Small intestine (tissue), 7 donors: ENCODE results near the gene BEST1. TPM values are rescaled to one million over a fixed set of nuclear protein-coding genes. Genes with fewer than 3 reads are reported as not detected.
A peak's percentile ranks its signal among the peaks of the same experiment; 100 is the strongest.
"Not testable (repeated sequence)": the region's sequence is repeated elsewhere in the genome, so short reads cannot be mapped to it uniquely, and the experiment has no call there.

ENCODE experiments used
- DNase-seq, 2 donors: peaks; one replicate each; pipeline versions ENCODE4 v3.0.0 to v3.0.0-alpha.2; 2013
- FAIRE-seq: peaks from 2 replicates; lab custom pipeline; 2012; peaks lifted over from hg19 to GRCh38; lab: Jason Lieb, UNC
- H3K27ac ChIP-seq, 3 donors: one replicate each; pipeline ENCODE4 v1.5.1; 2013; ENCODE audit warnings: low read length in 2 of 3, mild to moderate bottlenecking in 2 of 3, control low read depth in 1 of 3, inconsistent platforms in 1 of 3, low read depth in 1 of 3, moderate library complexity in 1 of 3
- H3K27me3 ChIP-seq, 3 donors: one replicate each; pipeline ENCODE4 v1.6.1; 2013; ENCODE audit warnings: low read length in 3 of 3, inconsistent platforms in 1 of 3; ENCODE audit not compliant: control insufficient read depth in 3 of 3, insufficient read depth in 3 of 3
- H3K36me3 ChIP-seq, 3 donors: one replicate each; pipeline ENCODE4 v1.6.1; 2013; ENCODE audit warnings: low read length in 3 of 3, inconsistent platforms in 1 of 3, low read depth in 1 of 3, mild to moderate bottlenecking in 1 of 3, moderate library complexity in 1 of 3; ENCODE audit not compliant: control insufficient read depth in 3 of 3, insufficient read depth in 2 of 3
- H3K4me1 ChIP-seq, 3 donors: one replicate each; pipeline ENCODE4 v1.6.1; 2013; ENCODE audit warnings: low read length in 2 of 3, inconsistent platforms in 1 of 3, low read depth in 1 of 3, mild to moderate bottlenecking in 1 of 3, moderate library complexity in 1 of 3; ENCODE audit not compliant: control insufficient read depth in 3 of 3, insufficient read depth in 2 of 3
- H3K4me3 ChIP-seq, 3 donors: one replicate each; pipeline ENCODE4 v1.5.1; 2013; ENCODE audit warnings: low read length in 3 of 3, control low read depth in 1 of 3, inconsistent platforms in 1 of 3, low read depth in 1 of 3, mild to moderate bottlenecking in 1 of 3, moderate library complexity in 1 of 3
- H3K9me3 ChIP-seq, 2 donors: one replicate each; pipeline ENCODE4 v1.6.1; 2013; ENCODE audit warnings: low read depth in 1 of 2, low read length in 1 of 2; ENCODE audit not compliant: control insufficient read depth in 2 of 2, insufficient read depth in 1 of 2
- WGBS, 3 donors: extraction: QIAGEN DNeasy Blood & Tissue Kit; methylation state at CpG; one replicate each; pipeline ENCODE4 v1.1.7; 2013; 5-methylcytosine and 5-hydroxymethylcytosine counted together
- polyA plus RNA-seq, 4 donors: library from polyadenylated mRNA; stranded (reverse) in 3 of 4; unstranded in 1 of 4; fragments of 200-250 nt in 3 of 4; fragments of 120-200 nt in 1 of 4; gene quantifications; one replicate each; pipeline versions ENCODE4 v1.2.1 to v1.2.3, GENCODE V29; 2013
- donor health status: healthy with polysubstance abuse.
- donor health status: control.
- donor health status: control.
- donor health status: Bipolar disorder and iron deficiency.
- donor health status: healthy.

Gene BEST1
- polyA plus RNA-seq, 4 donors = 2.7 to 4.7 (median 3.9) TPM

- no peak for FAIRE-seq
These were observed 10.4 kb downstream of the BEST1 start for GRCh38 chr11:61960532-61960931.

GRCh38 chr11:61961570-61962212 is 11.5 kb downstream of the BEST1 start:
- DNase-seq (peak; percentile 81 to 98), FAIRE-seq (no peak)
- Histone ChIP-seq H3K9me3 (no peaks in the 10 kb centered on the region), H3K27me3 (no peaks in the 10 kb centered on the region), H3K4me1 (peaks cover 0 to 65% (median 3%) of the 10 kb centered on the region in 3 donors), H3K36me3 (peaks cover 0 to 71% (median 7%) of the 10 kb centered on the region in 3 donors), H3K27ac (peak overlapping the region; percentile 76 to 99 (median 77)), H3K4me3 (no peak overlapping the region)
- WGBS, 3 donors = 50 to 77% (median 69%) methylated on average over 8 of the region's 8 CpGs

More at GRCh38 chr11:61960532-61960931, 10.4 kb downstream of the BEST1 start:
- no peak for DNase-seq
- H3K27me3 ChIP-seq = no peaks in the 10 kb centered on the region
- H3K4me3 ChIP-seq = no peak overlapping the region
- peaks cover 0 to 69% (median 3%) of the 10 kb centered on the region in 3 donors for H3K4me1 ChIP-seq
- peaks cover 0 to 68% (median 4%) of the 10 kb centered on the region in 3 donors for H3K36me3 ChIP-seq
- 82 to 84% (median 84%) methylated on average over 3 of the region's 3 CpGs for WGBS, 3 donors
- H3K27ac ChIP-seq = peak overlapping the region; percentile 68 to 99 (median 77)
- no peaks in the 10 kb centered on the region for H3K9me3 ChIP-seq

- peak; percentile 30 to 57 for DNase-seq
- FAIRE-seq = no peak
- Histone ChIP-seq H3K27ac (peak overlapping the region; percentile 76 to 99 (median 77)), H3K4me1 (peaks cover 0 to 65% (median 3%) of the 10 kb centered on the region in 3 donors), H3K9me3 (no peaks in the 10 kb centered on the region), H3K4me3 (no peak overlapping the region), H3K27me3 (no peaks in the 10 kb centered on the region), H3K36me3 (peaks cover 0 to 66% (median 7%) of the 10 kb centered on the region in 3 donors)
- 75 to 86% (median 80%) methylated on average over 12 of the region's 12 CpGs for WGBS, 3 donors
These were observed 12.3 kb downstream of the BEST1 start for GRCh38 chr11:61962213-61963015.

- DNase-seq (no peak), FAIRE-seq (no peak)
- Histone ChIP-seq H3K9me3 (no peaks in the 10 kb centered on the region), H3K4me3 (no peak overlapping the region), H3K4me1 (peaks cover 0 to 65% (median 3%) of the 10 kb centered on the region in 3 donors), H3K27me3 (no peaks in the 10 kb centered on the region), H3K27ac (peak overlapping the region; percentile 76 to 99 (median 77)), H3K36me3 (peaks cover 0 to 62% (median 7%) of the 10 kb centered on the region in 3 donors)
- WGBS, 3 donors = 90 to 92% (median 92%) methylated on average over 3 of the region's 3 CpGs
These were observed 12.8 kb downstream of the BEST1 start for GRCh38 chr11:61963016-61963281.

- Histone ChIP-seq H3K27ac (peak overlapping the region; percentile 76 to 99 (median 77)), H3K27me3 (no peaks in the 10 kb centered on the region), H3K4me1 (peaks cover 0 to 66% (median 3%) of the 10 kb centered on the region in 3 donors), H3K9me3 (no peaks in the 10 kb centered on the region), H3K4me3 (no peak overlapping the region), H3K36me3 (peaks cover 0 to 57% (median 7%) of the 10 kb centered on the region in 3 donors)
- 20 to 31% (median 30%) methylated on average over 10 of the region's 10 CpGs for WGBS, 3 donors
- DNase-seq (peak in 1 of 2 donors; percentile 42), FAIRE-seq (no peak)
These were observed 13.3 kb downstream of the BEST1 start for GRCh38 chr11:61963282-61964057.

- peak overlapping the region; percentile 76 to 99 (median 96) for H3K27ac ChIP-seq
- no peak for DNase-seq
- peaks cover 3 to 66% (median 4%) of the 10 kb centered on the region in 3 donors for H3K4me1 ChIP-seq
- no peak overlapping the region for H3K4me3 ChIP-seq
- no peaks in the 10 kb centered on the region for H3K27me3 ChIP-seq
- WGBS, 3 donors = 29 to 58% (median 43%) methylated on average over 4 of the region's 4 CpGs
- no peak for FAIRE-seq
- H3K9me3 ChIP-seq = no peaks in the 10 kb centered on the region
- H3K36me3 ChIP-seq = peaks cover 0 to 55% (median 7%) of the 10 kb centered on the region in 3 donors
These were observed 14.0 kb downstream of the BEST1 start for GRCh38 chr11:61964058-61964665.

- FAIRE-seq, H3K9me3 ChIP-seq, H3K27me3 ChIP-seq: not testable (repeated sequence)
- peaks cover 3 to 60% (median 4%) of the 10 kb centered on the region in 3 donors for H3K4me1 ChIP-seq
- peak overlapping the region; percentile 96 to 99 (median 98) for H3K27ac ChIP-seq
- peak; percentile 36 to 58 for DNase-seq
- 16 to 47% (median 32%) methylated on average over 9 of the region's 9 CpGs for WGBS, 3 donors
- H3K36me3 ChIP-seq = peaks cover 0 to 49% (median 7%) of the 10 kb centered on the region in 3 donors
- peak overlapping the region; percentile 40 to 95 (median 81) for H3K4me3 ChIP-seq
These were observed 14.6 kb downstream of the BEST1 start for GRCh38 chr11:61964666-61965271.
